CD4-positive, alpha-beta T cell treated with Interleukin-4 for 1 hour (primary cell): ENCODE data around the gene SMIM44.

Experiments
- DNase-seq, 2 donors: peaks; one replicate each; pipeline ENCODE4 v3.0.0-alpha.2; 2020 to 2022

The SMIM44 gene

GRCh38 chr19:3433313-3433712 lies 49.9 kb downstream of the SMIM44 start:
- DNase-seq: no peak
